ENCODE results near the gene CUEDC2.

The CUEDC2 gene

GRCh38 chr10:102400598-102401341, 31.6 kb downstream of the CUEDC2 start:
- H3K4me1 ChIP-seq (ENCODE audit: insufficient read depth, low read length): peaks cover 10% of the 10 kb centered on the region; the same call in 1 of the 2 replicates
- WGBS: 91% methylated on average over 22 of the region's 22 CpGs

GRCh38 chr10:102400076-102400475, 32.3 kb downstream of the CUEDC2 start:
- no peak overlapping the region for H3K9ac ChIP-seq (ENCODE audit: low read depth, low read length)
- H3K4me3 ChIP-seq (ENCODE audit: low read length): peak overlapping the region; percentile 55; the same call in 1 of the 2 replicates
- H3K36me3 ChIP-seq (ENCODE audit: insufficient read depth, low read length): peaks cover 16% of the 10 kb centered on the region
- 94% methylated on average over 17 of the region's 17 CpGs for WGBS
- H3K27me3 ChIP-seq (ENCODE audit: insufficient read depth, low read length): peaks cover 10% of the 10 kb centered on the region
- H3K4me1 ChIP-seq (ENCODE audit: insufficient read depth, low read length): peaks cover 10% of the 10 kb centered on the region; the same call in 1 of the 2 replicates
- H3K27ac ChIP-seq (ENCODE audit: low read depth, low read length): no peak overlapping the region
- no peaks in the 10 kb centered on the region for H3K9me3 ChIP-seq (ENCODE audit: insufficient read depth, low read depth, low read length)

More at GRCh38 chr10:102400598-102401341, 31.6 kb downstream of the CUEDC2 start:
- Histone ChIP-seq H3K36me3 (ENCODE audit: insufficient read depth, low read length) (peaks cover 16% of the 10 kb centered on the region), H3K27ac (ENCODE audit: low read depth, low read length) (no peak overlapping the region), H3K27me3 (ENCODE audit: insufficient read depth, low read length) (peaks cover 7% of the 10 kb centered on the region; the same call in 1 of the 2 replicates), H3K9ac (ENCODE audit: low read depth, low read length) (no peak overlapping the region), H3K9me3 (ENCODE audit: insufficient read depth, low read depth, low read length) (no peaks in the 10 kb centered on the region), H3K4me3 (ENCODE audit: low read length) (no peak overlapping the region)

- peak overlapping the region; percentile 7; the same call in 1 of the 2 replicates for H3K27ac ChIP-seq (ENCODE audit: low read depth, low read length)
- no peaks in the 10 kb centered on the region for H3K9me3 ChIP-seq (ENCODE audit: insufficient read depth, low read depth, low read length)
- H3K4me1 ChIP-seq (ENCODE audit: insufficient read depth, low read length): peaks cover 10% of the 10 kb centered on the region; the same call in 1 of the 2 replicates
- H3K4me3 ChIP-seq (ENCODE audit: low read length): peak overlapping the region; percentile 55
- H3K9ac ChIP-seq (ENCODE audit: low read depth, low read length): peak overlapping the region; percentile 36; the same call in 1 of the 2 replicates
- H3K36me3 ChIP-seq (ENCODE audit: insufficient read depth, low read length): peaks cover 16% of the 10 kb centered on the region
- WGBS: 8% methylated on average over 72 of the region's 72 CpGs
- peaks cover 16% of the 10 kb centered on the region for H3K27me3 ChIP-seq (ENCODE audit: insufficient read depth, low read length)
Observed at GRCh38 chr10:102399217-102400021, 33.0 kb downstream of the CUEDC2 start.

GRCh38 chr10:102398172-102399020, 34.0 kb downstream of the CUEDC2 start:
- Histone ChIP-seq H3K27ac (ENCODE audit: low read depth, low read length) (no peak overlapping the region), H3K9me3 (ENCODE audit: insufficient read depth, low read depth, low read length) (no peaks in the 10 kb centered on the region), H3K4me1 (ENCODE audit: insufficient read depth, low read length) (peaks cover 10% of the 10 kb centered on the region; the same call in 1 of the 2 replicates), H3K27me3 (ENCODE audit: insufficient read depth, low read length) (peaks cover 23% of the 10 kb centered on the region), H3K4me3 (ENCODE audit: low read length) (peak overlapping the region; percentile 55; the same call in 1 of the 2 replicates), H3K36me3 (ENCODE audit: insufficient read depth, low read length) (peaks cover 16% of the 10 kb centered on the region), H3K9ac (ENCODE audit: low read depth, low read length) (no peak overlapping the region)
- 93% methylated on average over 21 of the region's 21 CpGs for WGBS

- H3K27ac ChIP-seq (ENCODE audit: low read depth, low read length): no peak overlapping the region
- peaks cover 12% of the 10 kb centered on the region; the same call in 1 of the 2 replicates for H3K4me1 ChIP-seq (ENCODE audit: insufficient read depth, low read length)
- H3K9ac ChIP-seq (ENCODE audit: low read depth, low read length): no peak overlapping the region
- H3K27me3 ChIP-seq (ENCODE audit: insufficient read depth, low read length): peaks cover 32% of the 10 kb centered on the region
- H3K9me3 ChIP-seq (ENCODE audit: insufficient read depth, low read depth, low read length): no peaks in the 10 kb centered on the region
- 94% methylated on average over 14 of the region's 14 CpGs for WGBS
- no peak overlapping the region for H3K4me3 ChIP-seq (ENCODE audit: low read length)
- peaks cover 14% of the 10 kb centered on the region for H3K36me3 ChIP-seq (ENCODE audit: insufficient read depth, low read length)
Observed at GRCh38 chr10:102397222-102398171, 34.9 kb downstream of the CUEDC2 start.

GRCh38 chr10:102396730-102397151, 35.6 kb downstream of the CUEDC2 start:
- H3K9me3 ChIP-seq (ENCODE audit: insufficient read depth, low read depth, low read length): no peaks in the 10 kb centered on the region
- peaks cover 11% of the 10 kb centered on the region for H3K36me3 ChIP-seq (ENCODE audit: insufficient read depth, low read length)
- H3K27me3 ChIP-seq (ENCODE audit: insufficient read depth, low read length): peaks cover 38% of the 10 kb centered on the region
- H3K4me1 ChIP-seq (ENCODE audit: insufficient read depth, low read length): peaks cover 17% of the 10 kb centered on the region; the same call in 1 of the 2 replicates
- H3K9ac ChIP-seq (ENCODE audit: low read depth, low read length): no peak overlapping the region
- WGBS: 93% methylated on average over 12 of the region's 12 CpGs
- no peak overlapping the region for H3K27ac ChIP-seq (ENCODE audit: low read depth, low read length)
- peak overlapping the region; percentile 74; the same call in 1 of the 2 replicates for H3K4me3 ChIP-seq (ENCODE audit: low read length)

GRCh38 chr10:102396317-102396650, 36.1 kb downstream of the CUEDC2 start:
- peak overlapping the region; percentile 65; the same call in 1 of the 2 replicates for H3K9ac ChIP-seq (ENCODE audit: low read depth, low read length)
- WGBS: 61% methylated on average over 4 of the region's 4 CpGs

GRCh38 chr10:102395400-102396316, 36.7 kb downstream of the CUEDC2 start, which contains the start of gene NFKB2:
Gene NFKB2 (plus strand): TSS chr10:102395705. CDS start chr10:102395960, 255 bp downstream.
- Histone ChIP-seq H3K36me3 (ENCODE audit: insufficient read depth, low read length) (0 out of 2 replicates have a peak, but pooled peaks cover 4% of the 10 kb centered on the region), H3K27me3 (ENCODE audit: insufficient read depth, low read length) (peaks cover 44% of the 10 kb centered on the region), H3K4me1 (ENCODE audit: insufficient read depth, low read length) (peaks cover 17% of the 10 kb centered on the region; the same call in 1 of the 2 replicates), H3K27ac (ENCODE audit: low read depth, low read length) (no peak within 1 kb of the TSS; the same call in 1 of the 2 replicates), H3K4me3 (ENCODE audit: low read length) (peak within 1 kb of the TSS; percentile 74), H3K9me3 (ENCODE audit: insufficient read depth, low read depth, low read length) (no peaks in the 10 kb centered on the region), H3K9ac (ENCODE audit: low read depth, low read length) (peak within 1 kb of the TSS; percentile 65)
- WGBS: 1% methylated on average over 41 of the region's 42 CpGs

More at GRCh38 chr10:102396317-102396650, 36.1 kb downstream of the CUEDC2 start:
- H3K4me3 ChIP-seq (ENCODE audit: low read length): peak overlapping the region; percentile 74
- peaks cover 17% of the 10 kb centered on the region; the same call in 1 of the 2 replicates for H3K4me1 ChIP-seq (ENCODE audit: insufficient read depth, low read length)
- H3K9me3 ChIP-seq (ENCODE audit: insufficient read depth, low read depth, low read length): no peaks in the 10 kb centered on the region
- peaks cover 7% of the 10 kb centered on the region for H3K36me3 ChIP-seq (ENCODE audit: insufficient read depth, low read length)
- peaks cover 38% of the 10 kb centered on the region for H3K27me3 ChIP-seq (ENCODE audit: insufficient read depth, low read length)
- H3K27ac ChIP-seq (ENCODE audit: low read depth, low read length): no peak overlapping the region

Measured in HUES64 (cell line).